Ovary (tissue), 9 donors: ENCODE data around the gene PCNT. TPM values are rescaled to one million over a fixed set of nuclear protein-coding genes. Genes with fewer than 3 reads are reported as not detected.

Source experiments
- DNase-seq, 5 donors: peaks; one replicate each; pipeline ENCODE4 v3.0.0-alpha.2; 2019 to 2020
- H3K27ac ChIP-seq, 2 donors: fragments of 200-600 bp; one replicate each; pipeline versions ENCODE4 v1.5.1 to v1.8.0; 2019 to 2022
- H3K27me3 ChIP-seq: fragments of 200-600 bp; one replicate; pipeline ENCODE4 v1.8.0; 2022
- H3K36me3 ChIP-seq: fragments of 200-600 bp; sonication (generic); one replicate; pipeline ENCODE4 v1.5.1; 2019
- H3K4me1 ChIP-seq: one replicate; pipeline ENCODE4 v1.8.1; 2013; ENCODE audit warnings: mild to moderate bottlenecking, moderate library complexity; ENCODE audit not compliant: insufficient read depth
- H3K4me3 ChIP-seq: fragments of 200-600 bp; sonication (generic); one replicate; pipeline ENCODE4 v1.5.1; 2017
- H3K9me3 ChIP-seq, 2 donors: fragments of 200-600 bp in 1 of 2; sonication (generic) in 1 of 2; one replicate each; pipeline versions ENCODE4 v1.5.1 to v1.8.1; 2013 to 2019; ENCODE audit warnings: mild to moderate bottlenecking in 1 of 2, moderate library complexity in 1 of 2
- EP300 ChIP-seq: sonication (generic); formaldehyde crosslinking; IDR thresholded peaks from one replicate; pipeline ENCODE4 v1.6.1; 2017; ENCODE audit warnings: antibody characterized with exemption
- POLR2A ChIP-seq: fragments of 450-650 bp; IDR thresholded peaks from one replicate; pipeline ENCODE4 v1.6.1; 2017; ENCODE audit warnings: antibody characterized with exemption, mild to moderate bottlenecking, moderate library complexity
- WGBS, 3 donors: extraction: QIAGEN DNeasy Blood & Tissue Kit in 1 of 3; methylation state at CpG; one replicate each; pipeline versions ENCODE4 v1.1.5 to v1.1.7; 2013 to 2017; 5-methylcytosine and 5-hydroxymethylcytosine counted together
- intact Hi-C, 4 donors: fragments of 100-400 bp; cut with DNase I; formaldehyde crosslinking; loops; one replicate each; pipeline versions ENCODE4 v1.11.0 to v1.15.1; 2022 to 2023
- polyA plus RNA-seq, 2 donors: library from polyadenylated mRNA; stranded (reverse); fragments of 200-250 nt in 1 of 2; fragments of 350-450 nt in 1 of 2; fragmentation: Illumina TruSeq in 1 of 2; extraction: RNeasy Lipid Tissue Mini Kit (QIAGEN cat#74804) in 1 of 2; gene quantifications; one replicate each; pipeline ENCODE4 v1.2.3, GENCODE V29; 2013 to 2014
- total RNA-seq, 7 donors: library from RNA; depleted of rRNA in 2 of 7; stranded (reverse); fragments of >200 nt in 2 of 7; fragmentation: NEBNext Ultra II Directional in 3 of 7; extraction: Animal tissue kit (Norgen Biotek cat#: 25700) in 3 of 7; gene quantifications; one replicate each; pipeline versions ENCODE4 v1.1.0 to v1.2.4, GENCODE V29; 2016 to 2023
- TF ChIP-seq, protein P1 (sequence below), 3 donors: fragments of 450-650 bp in 2 of 3; fragments of 200-600 bp in 1 of 3; IDR thresholded peaks; one replicate each; pipeline versions ENCODE4 v1.5.1 to v1.8.0; 2016 to 2022; ENCODE audit warnings: antibody characterized with exemption in 3 of 3, mild to moderate bottlenecking in 1 of 3
- donor health status: DM: no; HTN: no; CAD: no; lungs with moderate emphysema.
- donor health status: DM: no; HTN: no; CAD: no.
- donor health status: Bipolar disorder and iron deficiency.
- donor health status: DM: yes; HTN: yes; CAD: no.
- donor health status: DM: no; HTN: no; CAD: no.
- donor health status: DM: yes; HTN: yes; CAD: no.

PCNT gene
- total and polyA plus RNA-seq, 9 donors = 11.1 to 28.2 (median 18.6) TPM

DNA sequence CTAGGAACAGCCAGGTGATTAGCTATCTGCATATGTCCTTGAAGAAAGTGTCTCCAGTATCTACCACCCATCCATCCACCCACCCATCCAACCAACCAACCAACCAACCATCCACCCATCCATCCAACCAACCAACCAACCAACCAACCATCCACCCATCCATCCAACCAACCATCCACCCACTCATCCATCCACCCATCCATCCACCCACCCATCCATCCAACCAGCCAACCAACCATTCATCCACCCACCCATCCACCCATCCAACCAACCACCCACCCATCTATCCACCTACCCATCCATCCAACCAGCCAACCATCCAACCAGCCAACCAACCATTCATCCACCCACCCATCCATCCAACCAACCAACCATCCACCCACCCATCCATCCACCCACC is 12.4 kb upstream of the PCNT start:
- Histone ChIP-seq H3K4me3 (no peak overlapping the region), H3K36me3 (no peaks in the 10 kb centered on the region), H3K9me3 (no peaks in the 10 kb centered on the region), H3K27ac (no peak overlapping the region), H3K27me3 (no peaks in the 10 kb centered on the region), H3K4me1 (no peaks in the 10 kb centered on the region)
- TF ChIP-seq POLR2A (no peak), EP300 (no peak)
- TF ChIP-seq, protein P1, sequence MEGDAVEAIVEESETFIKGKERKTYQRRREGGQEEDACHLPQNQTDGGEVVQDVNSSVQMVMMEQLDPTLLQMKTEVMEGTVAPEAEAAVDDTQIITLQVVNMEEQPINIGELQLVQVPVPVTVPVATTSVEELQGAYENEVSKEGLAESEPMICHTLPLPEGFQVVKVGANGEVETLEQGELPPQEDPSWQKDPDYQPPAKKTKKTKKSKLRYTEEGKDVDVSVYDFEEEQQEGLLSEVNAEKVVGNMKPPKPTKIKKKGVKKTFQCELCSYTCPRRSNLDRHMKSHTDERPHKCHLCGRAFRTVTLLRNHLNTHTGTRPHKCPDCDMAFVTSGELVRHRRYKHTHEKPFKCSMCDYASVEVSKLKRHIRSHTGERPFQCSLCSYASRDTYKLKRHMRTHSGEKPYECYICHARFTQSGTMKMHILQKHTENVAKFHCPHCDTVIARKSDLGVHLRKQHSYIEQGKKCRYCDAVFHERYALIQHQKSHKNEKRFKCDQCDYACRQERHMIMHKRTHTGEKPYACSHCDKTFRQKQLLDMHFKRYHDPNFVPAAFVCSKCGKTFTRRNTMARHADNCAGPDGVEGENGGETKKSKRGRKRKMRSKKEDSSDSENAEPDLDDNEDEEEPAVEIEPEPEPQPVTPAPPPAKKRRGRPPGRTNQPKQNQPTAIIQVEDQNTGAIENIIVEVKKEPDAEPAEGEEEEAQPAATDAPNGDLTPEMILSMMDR (IDR thresholded peaks at IDR 0.05) = no peak
- intact Hi-C loops = no loop called here
- no peak for DNase-seq

DNA sequence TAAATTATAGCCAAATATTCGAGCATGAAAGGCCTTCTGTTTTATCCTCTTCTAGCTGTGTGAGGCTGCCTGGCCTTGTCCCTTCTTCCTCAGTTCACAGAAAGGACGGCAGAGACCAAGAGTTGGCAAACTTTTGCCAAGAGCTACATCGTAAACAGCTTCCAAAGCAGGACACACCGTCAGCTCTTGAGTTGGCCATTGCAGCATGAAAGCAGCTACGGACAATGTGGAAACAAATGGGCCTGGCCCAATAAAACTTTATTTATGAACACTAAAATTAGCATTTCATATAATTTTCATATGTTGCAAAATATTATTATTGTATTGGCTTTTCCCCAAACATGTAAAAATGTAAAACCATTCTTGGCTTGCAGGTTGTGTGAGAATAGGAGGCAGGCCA is 11.0 kb upstream of the PCNT start:
- Histone ChIP-seq H3K27ac (no peak overlapping the region), H3K4me1 (no peaks in the 10 kb centered on the region), H3K4me3 (no peak overlapping the region), H3K27me3 (no peaks in the 10 kb centered on the region), H3K36me3 (no peaks in the 10 kb centered on the region), H3K9me3 (no peaks in the 10 kb centered on the region)
- intact Hi-C loops = no loop called here
- TF ChIP-seq POLR2A = no peak
- TF ChIP-seq, protein P1 (IDR thresholded peaks at IDR 0.05) = no peak
- TF ChIP-seq EP300 = no peak
- 92 to 95% (median 95%) methylated on average over 5 of the region's 5 CpGs for WGBS, 3 donors
- DNase-seq = no peak

DNA sequence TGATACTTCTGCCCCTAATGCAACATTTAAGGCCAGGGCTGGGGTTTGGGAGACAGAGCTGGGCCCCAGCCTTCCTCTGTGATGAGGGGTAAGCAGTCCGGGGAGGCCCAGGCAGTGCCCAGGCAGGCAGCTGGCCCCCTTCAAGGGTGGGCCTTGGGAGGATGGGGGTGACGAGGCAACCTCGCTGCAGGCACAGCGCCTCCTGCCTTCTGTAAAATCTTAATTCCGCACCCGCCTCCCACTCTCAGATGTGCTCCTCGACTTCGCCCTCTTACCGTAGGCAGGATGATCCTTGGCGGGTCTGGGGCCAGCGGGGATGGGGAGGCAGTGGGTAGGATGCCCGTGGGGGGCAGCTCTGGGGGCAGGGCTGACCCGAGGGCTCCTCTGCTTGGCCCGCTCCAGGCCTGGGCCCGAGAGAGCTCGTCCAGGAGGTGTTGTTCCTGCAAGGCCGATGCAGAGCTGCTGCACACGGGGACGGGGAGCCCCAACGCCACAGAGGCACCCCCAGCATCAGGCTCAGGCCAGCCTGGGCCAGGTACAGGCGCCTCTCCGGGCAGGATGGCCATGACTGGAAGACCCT is 9.4 kb upstream of the PCNT start:
- Histone ChIP-seq H3K4me1 (no peaks in the 10 kb centered on the region), H3K27me3 (no peaks in the 10 kb centered on the region), H3K36me3 (no peaks in the 10 kb centered on the region), H3K4me3 (no peak overlapping the region), H3K9me3 (no peaks in the 10 kb centered on the region), H3K27ac (no peak overlapping the region)
- DNase-seq = no peak
- WGBS, 3 donors = 91 to 92% (median 91%) methylated on average over 22 of the region's 22 CpGs
- TF ChIP-seq EP300 (no peak), POLR2A (no peak)
- TF ChIP-seq, protein P1 (IDR thresholded peaks at IDR 0.05) = no peak
- intact Hi-C loops = no loop called here

DNA sequence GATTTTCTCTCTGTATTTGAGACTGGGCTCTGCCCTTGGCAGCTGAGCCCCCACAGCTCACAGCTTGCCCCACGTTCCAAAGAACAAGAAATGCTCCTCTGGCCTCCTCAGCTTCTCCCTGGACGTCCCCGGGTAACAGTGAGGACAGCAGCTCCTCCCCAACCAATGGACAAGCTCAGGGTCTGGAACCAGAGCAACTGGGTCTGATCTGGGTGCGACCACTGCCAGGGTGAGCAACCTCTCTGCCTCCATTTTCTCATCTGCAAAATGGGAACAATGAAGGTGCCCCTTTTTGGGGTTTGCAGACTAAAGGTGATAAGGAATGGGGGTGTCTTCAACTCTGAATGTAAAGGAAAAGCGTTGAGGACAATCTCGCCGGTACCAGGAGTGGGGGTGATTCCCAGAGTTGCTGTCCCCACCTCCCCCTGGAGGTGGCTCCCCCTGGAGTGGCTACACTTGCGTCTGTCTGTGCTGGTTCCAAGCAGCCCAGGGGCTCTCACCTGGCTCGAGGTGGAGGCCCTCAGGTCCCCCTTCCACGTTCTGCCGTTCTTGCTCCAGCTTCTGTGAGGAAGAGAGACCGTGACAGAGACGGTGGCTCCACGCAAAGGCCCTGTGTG is 7.1 kb upstream of the PCNT start:
- no peak for DNase-seq
- TF ChIP-seq EP300 (no peak), POLR2A (no peak)
- TF ChIP-seq, protein P1 (IDR thresholded peaks at IDR 0.05) = no peak
- no peaks in the 10 kb centered on the region for H3K9me3 ChIP-seq
- intact Hi-C loops = no loop called here
- H3K4me3 ChIP-seq = no peak overlapping the region
- no peaks in the 10 kb centered on the region for H3K36me3 ChIP-seq
- 94 to 95% (median 95%) methylated on average over 14 of the region's 14 CpGs for WGBS, 3 donors
- H3K27me3 ChIP-seq = no peaks in the 10 kb centered on the region
- no peak overlapping the region for H3K27ac ChIP-seq
- no peaks in the 10 kb centered on the region for H3K4me1 ChIP-seq
